ENCODE measurements around the gene S100A3.
A peak's percentile ranks its signal among the peaks of the same experiment; 100 is the strongest.
"Not testable (repeated sequence)": the region's sequence is repeated elsewhere in the genome, so short reads cannot be mapped to it uniquely, and the experiment has no call there.

S100A3 gene

DNA sequence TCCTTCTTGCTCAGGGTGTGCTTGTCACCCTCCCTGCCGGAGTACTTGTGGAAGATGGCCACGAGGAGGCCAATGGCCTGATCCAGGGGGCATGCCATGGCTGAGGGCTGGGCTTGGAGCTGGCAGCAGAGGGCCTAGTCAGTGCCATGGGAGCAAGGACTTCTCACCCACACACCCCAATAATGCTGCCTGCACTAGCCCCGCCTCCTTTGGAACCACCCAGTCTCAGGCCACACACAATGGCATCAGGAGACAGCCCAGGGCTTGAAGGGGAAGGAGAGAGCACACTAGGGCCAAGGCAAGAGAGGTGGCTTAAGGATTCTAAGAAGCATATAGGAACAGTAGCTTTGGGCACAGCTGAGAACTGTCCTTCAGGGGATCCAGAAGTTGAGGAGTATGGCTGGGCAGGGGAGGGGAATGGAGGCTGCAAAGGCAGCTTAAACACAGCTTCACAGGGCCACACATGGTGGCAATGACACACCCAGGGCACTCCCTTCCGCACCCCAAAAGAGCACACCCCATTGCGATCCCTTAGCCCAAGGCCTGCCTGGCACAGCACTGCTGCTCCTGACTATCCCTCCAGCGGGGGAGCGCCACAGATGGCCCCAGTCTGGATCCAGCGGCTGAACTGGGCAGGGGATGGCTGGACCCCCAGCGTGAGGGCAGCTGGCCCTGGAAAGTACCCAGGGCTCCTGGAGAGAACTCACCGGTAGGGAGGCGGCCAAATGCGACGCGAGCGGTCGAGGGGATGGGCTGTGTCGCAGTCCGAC, 13.6 kb downstream of the S100A3 start, which contains the start of gene S100A6:
Gene S100A6 (minus strand): TSS at position 750 of the 770 bp plus-strand sequence. CDS start 652 bp downstream, at position 98.
- no peak for DNase-seq (ENCODE audit: low read depth in 2 of 2, low spot score in 1 of 2)

DNA sequence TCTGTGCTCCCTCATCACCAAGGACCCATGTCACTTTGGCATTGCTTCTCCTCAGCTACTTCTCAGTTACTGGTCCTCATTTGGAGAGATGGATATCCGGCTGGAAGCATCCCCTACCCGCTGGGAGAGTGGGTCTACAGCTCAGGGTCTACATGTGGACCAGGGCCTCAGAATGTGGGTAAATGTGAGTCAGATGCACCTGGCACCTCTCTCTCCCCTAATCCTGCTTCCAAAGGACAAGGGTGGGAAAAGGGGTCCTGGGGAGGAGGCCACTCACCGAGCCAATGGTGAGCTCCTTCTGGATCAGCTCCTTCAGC, 14.2 kb downstream of the S100A3 start:
- DNase-seq (ENCODE audit: low read depth in 2 of 2, low spot score in 1 of 2): no peak

DNA sequence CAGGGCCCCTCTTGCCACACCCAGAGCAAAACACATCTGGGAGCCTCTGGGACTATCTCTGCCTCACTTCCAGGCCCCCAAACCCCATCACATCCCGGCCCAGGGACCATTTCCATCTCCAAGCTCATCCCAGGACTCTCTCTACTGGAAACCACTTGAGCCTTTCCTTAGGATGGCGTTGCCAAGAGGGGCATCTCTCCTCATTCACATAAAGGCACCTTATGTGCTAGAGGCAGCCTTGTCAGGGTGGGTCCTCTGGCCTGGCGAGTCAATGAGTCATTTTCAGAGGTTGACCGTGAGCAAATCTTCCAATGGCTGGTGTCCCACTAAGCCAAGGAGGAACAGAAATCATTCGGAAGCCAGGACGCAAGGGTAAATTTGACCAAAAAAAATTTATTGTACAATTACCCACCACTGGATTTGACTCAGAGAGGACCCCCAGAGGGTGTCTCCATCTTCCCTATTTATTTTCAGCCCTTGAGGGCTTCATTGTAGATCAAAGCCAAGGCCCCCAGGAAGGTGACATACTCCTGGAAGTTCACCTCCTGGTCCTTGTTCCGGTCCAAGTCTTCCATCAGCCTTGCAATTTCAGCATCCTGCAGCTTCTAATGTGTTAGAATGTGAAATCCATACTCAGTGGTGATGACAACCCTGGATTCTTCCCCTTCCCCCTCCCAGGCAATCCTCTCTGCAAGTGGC, 14.7 kb downstream of the S100A3 start:
- DNase-seq (ENCODE audit: low read depth in 2 of 2, low spot score in 1 of 2): no peak

DNA sequence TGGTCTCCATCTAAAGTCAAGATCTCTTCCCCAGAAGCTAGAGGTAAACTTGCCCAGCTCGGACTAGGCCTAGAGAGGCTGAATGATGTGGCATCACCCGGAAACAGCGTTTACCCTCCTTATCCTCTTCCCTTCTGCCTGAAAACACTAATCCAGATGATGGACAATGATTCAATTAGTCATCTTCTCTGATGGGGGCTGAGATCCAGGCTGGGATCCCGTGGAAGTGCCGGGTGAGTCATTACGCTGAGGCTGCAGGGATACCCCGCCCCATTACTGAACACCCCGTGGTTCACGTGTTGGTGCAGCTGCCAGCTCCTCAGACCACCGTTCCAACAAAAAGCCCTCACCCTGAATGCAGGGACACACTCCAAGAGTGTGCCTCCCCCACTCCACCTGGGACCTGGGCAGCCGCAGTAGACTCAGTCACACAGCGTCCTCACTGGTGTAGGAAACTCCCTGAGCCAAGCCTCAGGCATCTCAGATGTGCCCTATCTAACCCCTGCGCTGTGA, 15.3 kb downstream of the S100A3 start:
- no peak for DNase-seq (ENCODE audit: low read depth in 2 of 2, low spot score in 1 of 2)

DNA sequence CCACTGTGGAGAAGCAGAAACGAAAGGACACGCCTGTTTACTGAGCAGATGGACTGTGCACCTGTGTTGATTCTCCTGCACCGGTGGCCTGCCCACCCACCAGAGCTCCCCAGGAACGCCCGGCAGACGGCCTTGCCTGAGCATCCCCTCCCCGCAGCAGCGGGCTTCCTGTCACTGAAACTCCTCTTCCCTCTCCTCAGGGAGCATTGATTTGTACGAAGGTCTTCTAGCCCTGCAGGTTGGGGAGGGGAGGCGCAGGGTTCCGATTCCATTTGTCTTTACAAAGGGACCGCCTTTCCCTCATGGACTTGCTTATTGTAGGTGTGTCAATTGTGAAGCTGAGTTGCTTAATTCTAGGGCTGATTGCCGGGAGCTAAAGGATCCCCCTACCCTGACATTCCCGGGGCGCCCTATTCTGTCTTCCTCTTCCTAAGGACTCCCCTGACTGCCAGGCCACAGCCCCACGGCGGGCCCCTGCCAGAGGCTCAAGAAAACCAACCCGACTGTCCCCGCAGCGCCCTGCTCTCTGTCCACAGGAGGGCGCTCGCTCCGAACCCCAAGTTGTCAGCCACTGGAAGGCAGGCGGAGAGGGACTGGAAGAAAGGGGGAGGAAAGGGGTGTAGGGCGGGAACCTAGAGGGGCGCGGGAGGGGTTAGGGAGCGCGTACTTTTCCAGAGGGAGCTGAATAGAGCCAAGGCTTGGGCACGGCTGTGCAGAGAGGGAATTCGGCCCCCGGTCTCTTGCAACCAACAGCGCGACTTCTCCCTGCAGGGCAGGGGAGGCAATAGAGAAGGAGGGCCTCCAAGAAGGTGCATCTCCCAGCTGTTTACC, 16.1 kb downstream of the S100A3 start:
- DNase-seq (ENCODE audit: low read depth in 2 of 2, low spot score in 1 of 2): peak; percentile 39 to 60

DNA sequence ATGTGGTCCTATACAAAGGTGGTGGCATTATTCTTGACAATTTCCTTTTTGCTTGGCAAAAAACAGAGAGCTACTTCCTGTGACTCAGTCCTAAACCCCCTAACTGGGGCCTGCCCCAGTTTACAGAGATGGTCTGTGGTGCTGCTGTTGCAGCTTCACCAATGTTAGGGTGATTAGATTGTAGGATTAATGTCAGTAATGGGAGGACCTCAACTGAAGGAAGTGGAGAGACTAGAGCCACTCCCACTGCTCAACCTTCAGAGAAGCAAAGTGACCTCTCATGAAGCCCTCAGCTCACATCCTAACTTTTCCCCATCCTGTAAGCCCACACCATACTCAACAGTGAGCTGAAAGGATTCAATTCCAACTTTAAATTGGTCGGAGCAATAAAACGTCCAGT, 16.9 kb downstream of the S100A3 start:
- DNase-seq (ENCODE audit: low read depth in 2 of 2, low spot score in 1 of 2): no peak

DNA sequence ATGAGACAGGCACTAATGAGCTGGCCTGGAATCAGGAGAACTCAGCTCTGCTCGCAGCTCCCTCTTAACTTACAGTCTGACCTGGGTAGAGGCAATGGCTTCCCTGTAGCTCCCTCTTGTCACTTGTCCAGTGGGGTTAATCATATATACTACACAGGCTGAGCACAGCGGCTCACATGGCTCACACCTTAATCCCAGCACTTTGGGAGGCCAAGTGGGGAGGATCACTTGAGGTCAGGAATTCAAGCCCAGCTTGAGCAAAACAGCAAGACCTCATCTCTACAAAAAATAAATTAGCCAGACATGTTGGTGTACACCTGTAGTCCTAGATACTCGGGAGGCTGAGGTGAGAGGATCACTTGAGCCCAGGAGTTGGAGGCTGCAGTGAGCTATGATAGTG, 17.4 kb downstream of the S100A3 start:
- DNase-seq (ENCODE audit: low read depth in 2 of 2, low spot score in 1 of 2): no peak

DNA sequence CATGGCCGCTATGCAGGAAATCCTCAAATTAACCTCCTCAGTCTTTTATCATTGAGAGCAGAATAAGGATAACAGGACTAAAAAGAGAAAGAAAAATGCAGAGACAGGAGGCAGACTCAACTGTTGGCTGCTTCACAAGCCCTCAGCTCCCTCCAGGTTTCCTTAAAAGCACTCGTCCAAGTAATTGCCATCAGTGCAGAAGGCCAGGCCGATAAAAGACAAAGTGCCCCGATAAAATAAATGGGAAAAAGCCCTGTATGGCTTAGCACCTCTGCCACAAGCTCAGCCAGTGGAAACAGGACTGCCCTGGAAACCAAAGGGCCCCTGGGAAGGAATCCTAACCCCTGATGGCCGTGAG, 21.4 kb downstream of the S100A3 start:
- no peak for DNase-seq (ENCODE audit: low read depth in 2 of 2, low spot score in 1 of 2)

DNA sequence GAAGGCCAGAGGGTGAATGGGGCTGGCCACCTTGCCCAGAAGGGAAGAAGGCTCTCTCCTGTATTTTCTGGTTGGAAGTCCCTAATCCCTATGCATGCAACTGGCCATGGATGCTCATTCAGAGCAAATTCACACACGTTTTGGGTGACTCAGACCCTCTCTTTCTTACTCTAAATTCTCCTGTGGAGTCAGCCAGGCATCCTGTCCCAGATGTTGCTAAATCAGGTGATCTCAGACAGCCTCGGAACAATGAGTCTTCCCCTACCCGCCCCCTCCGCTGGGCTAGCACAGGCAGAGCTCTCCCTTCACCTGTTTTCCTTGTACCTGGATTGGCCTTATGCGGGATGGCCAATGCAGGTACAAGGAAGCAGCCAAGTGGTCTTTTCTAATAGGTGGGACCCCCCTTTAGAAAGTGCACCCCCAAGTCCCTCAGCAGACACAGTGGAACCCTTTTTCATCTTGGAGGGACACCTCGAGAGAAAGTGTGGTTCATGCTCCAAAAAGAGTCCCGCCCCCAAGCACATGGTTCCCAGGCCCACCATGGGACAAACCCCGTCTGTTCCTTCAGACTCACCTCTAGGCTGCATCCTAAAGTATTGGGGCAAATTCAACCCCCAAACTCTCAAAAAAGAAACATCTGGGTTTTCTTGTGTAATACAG, 21.9 kb downstream of the S100A3 start:
- DNase-seq (ENCODE audit: low read depth in 2 of 2, low spot score in 1 of 2): no peak

DNA sequence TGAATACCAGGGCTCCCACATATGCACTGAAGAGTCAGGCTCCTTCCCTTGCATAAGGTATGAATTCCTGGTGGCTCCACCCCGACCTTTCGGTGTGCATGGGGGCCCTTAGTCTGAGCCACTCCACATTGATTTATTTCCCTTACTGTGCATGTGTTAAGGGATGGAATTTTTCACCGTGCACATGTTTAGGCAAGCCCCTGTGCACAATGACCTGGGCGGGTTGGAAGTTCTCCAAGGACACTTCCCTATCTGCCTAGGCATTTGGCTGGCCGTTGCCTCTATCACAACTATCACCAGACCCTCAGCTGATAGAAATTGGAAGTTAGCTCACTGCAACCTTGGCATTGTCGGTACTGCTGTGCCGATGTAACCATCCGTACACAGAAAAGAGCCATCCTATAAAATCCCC, 22.9 kb downstream of the S100A3 start:
- no peak for DNase-seq (ENCODE audit: low read depth in 2 of 2, low spot score in 1 of 2)

DNA sequence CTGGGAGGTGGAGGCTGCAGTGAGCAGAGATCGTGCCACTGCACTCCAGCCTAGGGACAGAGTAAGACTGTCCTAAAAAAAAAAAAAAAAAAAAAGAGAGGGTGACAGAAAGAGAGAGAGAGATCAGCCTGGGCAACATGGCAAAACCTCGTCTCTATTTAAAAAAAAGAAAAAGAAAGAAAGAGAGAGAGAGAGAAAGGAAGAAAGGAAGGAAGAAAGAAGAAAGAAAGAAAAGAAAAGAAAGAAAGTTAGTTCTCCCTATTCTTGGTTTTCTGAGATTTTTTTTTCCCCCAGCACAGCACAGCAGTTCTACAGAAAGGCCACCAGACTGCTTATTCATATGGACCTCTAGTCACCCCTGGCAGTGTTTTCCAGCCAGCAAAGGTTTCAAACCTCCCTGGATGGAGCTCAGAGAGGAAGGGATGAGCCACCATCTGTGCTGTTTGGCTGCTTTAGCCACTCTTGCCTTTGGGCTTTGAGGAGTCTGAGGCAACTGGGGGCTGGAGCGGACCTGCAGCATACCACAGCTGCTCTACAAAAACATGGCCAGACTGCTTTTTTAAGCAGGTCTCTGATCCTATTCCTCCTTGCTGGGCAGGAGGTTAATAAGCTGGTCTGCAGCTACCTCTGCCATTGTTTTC, 23.9 kb downstream of the S100A3 start:
- DNase-seq (ENCODE audit: low read depth in 2 of 2, low spot score in 1 of 2): no peak

DNA sequence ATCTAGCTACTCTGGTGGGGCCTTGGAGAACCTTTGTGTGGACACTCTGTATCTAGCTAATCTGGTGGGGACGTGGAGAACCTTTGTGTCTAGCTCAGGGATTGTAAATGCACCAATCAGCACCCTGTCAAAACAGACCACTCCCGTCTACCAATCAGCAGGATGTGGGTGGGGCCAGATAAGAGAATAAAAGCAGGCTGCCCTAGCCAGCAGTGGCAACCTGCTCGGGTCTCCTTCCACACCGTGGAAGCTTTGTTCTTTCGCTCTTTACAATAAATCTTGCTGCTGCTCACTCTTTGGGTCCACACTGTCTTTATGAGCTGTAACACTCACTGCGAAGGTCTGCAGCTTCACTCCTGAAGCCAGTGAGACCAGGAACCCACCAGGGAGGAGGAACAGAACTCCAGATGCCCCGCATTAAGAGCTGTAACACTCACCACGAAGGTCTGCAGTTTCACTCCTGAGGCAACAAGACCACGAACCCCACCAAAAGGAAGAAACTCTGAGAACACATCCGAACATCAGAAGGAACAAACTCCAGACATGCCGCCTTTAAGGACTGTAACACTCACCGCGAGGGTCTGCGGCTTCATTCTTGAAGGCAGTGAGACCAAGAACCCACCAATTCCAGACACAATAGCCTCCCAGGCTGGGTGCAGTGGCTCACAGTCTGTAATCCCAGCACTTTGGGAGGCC, 26.6 kb downstream of the S100A3 start:
- not testable (repeated sequence) for DNase-seq (ENCODE audit: low read depth in 2 of 2, low spot score in 1 of 2)

DNA sequence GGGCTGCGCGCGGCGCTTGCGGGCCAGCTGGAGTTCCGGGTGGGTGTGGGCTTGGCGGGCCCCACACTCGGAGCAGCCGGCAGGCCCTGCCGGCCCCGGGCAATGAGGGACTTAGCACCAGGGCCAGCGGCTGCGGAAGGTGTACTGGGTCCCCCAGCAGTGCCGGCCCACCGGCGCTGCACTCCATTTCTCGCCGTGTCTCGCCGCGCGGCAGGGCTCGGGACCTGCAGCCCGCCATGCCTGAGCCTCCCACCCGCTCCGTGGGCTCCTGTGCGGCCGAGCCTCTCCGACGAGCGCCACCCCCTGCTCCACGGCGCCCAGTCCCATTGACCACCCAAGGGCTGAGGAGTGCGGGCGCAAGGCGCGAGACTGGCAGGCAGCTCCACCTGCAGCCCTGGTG, 27.2 kb downstream of the S100A3 start:
- not testable (repeated sequence) for DNase-seq (ENCODE audit: low read depth in 2 of 2, low spot score in 1 of 2)

DNA sequence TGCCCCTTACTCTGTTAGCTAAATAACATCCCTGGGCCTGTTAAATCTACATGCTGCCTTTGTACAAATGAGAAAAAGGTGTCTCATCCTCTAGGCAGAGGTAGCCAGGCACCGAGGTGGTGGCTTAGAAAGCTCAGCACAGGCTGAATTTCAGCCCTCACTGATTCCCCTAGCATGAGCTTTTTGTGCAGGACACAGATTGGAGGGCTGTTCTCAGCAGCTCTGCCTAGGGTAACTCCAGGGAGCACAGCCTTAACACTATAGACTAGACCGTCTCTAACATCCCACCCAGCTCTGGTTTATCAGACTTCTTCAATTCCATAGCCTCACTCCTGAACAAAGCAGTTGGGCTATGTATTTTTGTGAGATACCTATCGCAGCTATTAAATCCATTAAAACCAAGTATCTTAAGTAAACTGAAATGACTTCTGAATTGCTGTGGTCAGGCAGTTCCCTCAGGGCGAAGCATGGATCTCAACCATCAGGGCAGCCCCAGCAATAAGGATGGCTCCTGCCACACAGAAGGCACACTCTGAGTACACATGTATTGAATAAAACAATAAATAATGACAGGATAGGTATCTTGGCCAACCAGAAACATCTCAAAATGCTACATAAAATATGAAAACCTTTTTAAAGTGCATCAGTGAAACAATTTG, 28.1 kb downstream of the S100A3 start:
- no peak for DNase-seq (ENCODE audit: low read depth in 2 of 2, low spot score in 1 of 2)

DNA sequence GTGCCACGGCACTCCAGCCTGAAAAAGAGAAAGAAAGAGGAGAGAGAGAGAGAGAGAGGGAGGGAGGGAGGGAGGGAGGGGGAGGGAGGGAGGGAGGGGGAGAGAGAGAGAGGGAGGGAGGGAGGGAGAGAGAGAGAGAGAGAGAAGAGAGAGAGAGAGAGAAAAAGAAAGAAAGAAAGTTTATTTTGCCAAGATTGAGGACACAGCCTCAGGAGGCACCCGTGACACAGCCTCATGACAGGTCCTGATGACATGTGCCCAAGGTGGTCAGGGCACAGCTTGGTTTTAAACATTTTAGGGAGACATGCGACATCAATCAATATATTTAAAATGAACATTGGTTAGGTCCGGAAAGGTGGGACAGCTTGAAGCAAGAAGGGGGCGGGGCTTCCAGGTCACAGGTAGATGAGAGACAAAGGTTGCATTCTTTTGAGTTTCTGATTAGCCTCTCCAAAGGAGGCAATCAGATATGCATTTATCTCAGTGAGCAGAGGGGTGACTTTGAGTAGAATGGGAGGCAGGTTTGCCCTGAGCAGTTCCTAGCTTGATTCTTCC, 28.8 kb downstream of the S100A3 start:
- not testable (repeated sequence) for DNase-seq (ENCODE audit: low read depth in 2 of 2, low spot score in 1 of 2)

DNA sequence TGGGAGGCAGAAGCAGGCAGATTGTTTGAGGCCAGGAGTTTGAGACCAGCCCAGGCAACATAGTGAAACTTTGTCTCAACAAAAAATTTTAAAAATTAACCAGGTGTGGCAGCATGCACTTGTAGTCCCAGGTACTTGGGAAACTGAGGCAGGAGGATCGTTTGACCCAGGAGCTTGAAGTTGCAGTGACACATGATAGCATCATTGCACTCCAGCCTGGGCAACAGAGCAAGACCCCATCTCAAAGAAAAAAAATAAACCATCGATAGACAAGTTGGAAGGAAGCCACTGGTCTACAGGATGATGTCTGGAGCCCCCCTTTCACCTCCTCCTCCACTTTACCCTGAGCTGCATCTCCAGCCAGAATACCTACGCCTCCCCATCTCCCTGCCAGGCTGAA, 29.8 kb downstream of the S100A3 start:
- DNase-seq (ENCODE audit: low read depth in 2 of 2, low spot score in 1 of 2): no peak

DNA sequence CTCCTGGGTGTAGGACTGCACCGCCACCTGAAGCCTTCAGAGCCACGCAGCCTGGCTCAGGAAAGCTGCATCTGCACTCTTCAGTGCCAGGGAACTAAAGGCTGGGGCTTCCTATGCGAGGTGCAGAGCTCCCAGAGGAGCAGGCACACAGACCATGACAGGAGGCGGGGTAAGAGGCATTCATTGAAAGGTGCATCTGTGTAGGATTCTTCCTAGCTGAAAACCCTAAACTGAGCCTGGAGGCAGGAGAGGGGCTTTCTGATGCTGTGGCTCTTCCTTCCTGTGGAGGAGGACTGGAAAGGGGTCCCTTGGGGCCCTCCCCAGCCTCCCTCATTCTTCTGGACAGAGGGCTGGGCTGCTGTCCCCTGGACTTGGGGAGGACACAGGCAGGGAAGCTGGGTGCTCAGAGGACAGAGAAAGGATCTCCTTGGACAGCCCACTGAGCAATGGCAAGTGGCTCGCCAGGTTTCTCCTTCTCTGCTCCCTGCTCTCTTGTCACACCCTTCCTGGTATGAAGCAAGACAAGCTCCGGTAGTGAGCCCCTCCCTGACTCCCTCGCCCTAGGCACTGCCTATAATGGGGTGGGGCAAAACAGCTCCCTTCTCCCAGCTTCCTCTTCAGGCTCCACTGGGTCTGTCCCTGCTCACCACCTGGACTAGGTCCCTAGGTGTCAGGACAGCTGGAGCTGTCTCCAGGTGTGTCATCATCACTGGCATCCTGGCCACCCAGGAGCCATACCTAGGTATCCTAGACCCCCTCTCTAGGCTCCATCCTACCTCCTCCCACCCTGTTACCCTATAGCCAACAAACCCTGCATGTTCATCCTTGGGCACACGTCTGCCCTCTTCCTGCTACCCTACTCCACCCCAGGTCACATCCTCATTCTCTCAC, 33.3 kb downstream of the S100A3 start:
- DNase-seq (ENCODE audit: low read depth in 2 of 2, low spot score in 1 of 2): no peak

DNA sequence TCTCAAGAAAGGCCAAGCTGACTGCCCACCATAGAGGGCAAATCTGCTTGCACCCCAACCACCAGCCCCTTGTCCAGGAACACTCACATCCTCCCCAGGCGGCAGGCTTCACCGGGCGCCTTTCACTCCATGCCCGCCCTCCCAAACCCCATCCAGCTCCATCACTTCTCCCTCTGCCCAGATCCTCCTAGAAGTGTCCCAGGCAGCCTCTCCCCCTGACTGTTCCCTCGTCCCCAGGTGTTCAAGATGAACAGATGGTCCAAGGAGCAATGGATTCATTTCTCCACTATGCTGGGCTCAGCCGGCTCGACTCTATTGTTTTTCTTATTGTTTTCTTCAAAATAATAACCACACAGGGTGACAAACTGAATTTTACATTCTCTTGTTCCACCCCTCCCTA, 35.4 kb downstream of the S100A3 start:
- no peak for DNase-seq (ENCODE audit: low read depth in 2 of 2, low spot score in 1 of 2)

Measured in stimulated activated CD8-positive, alpha-beta memory T cell treated with anti-CD3 and anti-CD28 coated beads, Interleukin-4, amount 100 ng/mL, for 1 hour (primary cell).